Measurements from ENCODE around the gene MACROD1. TPM values are rescaled to one million over a fixed set of nuclear protein-coding genes. Genes with fewer than 3 reads are reported as not detected.

The MACROD1 gene
- total RNA-seq, 2 donors from 2014 or later = 24.7 to 65.4 TPM

DNA sequence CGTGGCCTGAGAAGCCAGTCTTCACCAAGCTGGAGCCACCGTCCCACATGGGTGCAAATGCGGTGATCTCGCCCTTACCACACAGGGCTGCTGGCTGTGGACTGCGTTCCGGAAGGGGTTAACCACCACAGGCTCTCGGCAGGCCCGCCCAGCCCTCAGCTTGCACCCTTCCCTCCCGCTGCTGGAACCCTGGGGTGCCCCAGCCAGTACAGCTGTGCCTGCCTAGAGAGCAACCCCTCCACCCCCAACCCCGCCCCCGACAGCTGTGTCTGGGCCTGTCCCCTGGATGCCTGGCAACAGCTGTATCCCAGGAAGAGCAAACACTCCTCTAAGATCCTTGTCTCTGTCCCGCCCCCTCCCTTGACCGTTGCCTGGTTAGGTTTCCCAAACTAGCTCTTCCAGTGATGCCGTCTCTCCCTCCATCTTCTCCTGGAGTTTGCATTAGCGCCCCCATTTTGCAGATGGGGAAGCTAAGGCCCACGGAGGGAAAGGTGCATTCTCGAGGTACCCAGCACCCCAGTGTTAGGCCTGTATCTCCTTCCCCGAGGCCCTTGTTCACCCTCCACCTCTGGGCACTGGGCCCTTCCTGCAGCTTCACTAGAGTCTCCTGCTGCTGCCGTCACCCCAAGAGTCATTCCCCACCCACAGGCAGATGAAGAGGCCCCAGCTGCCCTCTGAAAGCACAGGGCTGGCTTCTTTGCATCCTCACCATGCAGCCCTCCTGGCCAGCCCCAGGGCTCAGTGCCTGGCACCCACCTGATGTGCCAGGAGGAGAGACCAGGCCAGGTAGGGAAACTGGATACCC is 204.1 kb downstream of the MACROD1 start:
- H3K27me3 ChIP-seq = no peaks in the 10 kb centered on the region
- peak; percentile 41 for ATAC-seq
- H3K27ac ChIP-seq = no peak overlapping the region

DNA sequence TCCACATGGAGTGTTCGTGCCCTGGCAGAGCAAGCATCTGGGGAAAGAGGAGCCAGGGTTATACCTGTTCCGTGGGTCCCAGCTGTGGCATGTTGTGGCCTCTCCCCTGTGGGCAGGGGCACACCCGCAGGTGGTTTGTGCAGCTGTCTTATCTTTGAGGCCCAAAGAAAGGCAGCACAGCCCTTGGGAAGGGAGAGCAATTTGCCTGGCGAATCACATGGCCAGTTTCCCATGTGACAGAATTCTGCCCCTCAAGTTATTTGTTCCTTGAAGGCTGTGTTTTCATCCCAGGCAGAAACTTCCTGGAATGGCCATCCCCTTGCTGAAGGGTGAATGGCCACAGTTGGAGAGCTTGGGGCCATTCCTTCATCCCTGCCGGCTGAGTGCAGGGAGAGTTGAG is 207.9 kb downstream of the MACROD1 start:
- Histone ChIP-seq H3K27me3 (no peaks in the 10 kb centered on the region), H3K27ac (no peak overlapping the region), H3K4me3 (no peak overlapping the region), H3K36me3 (replicated peaks in 1 of 2; ENCODE audit: insufficient read depth in 1 of 2, low read depth in 2 of 2) (peaks cover 0 to 10% of the 10 kb centered on the region in 2 donors), H3K9me3 (no peaks in the 10 kb centered on the region), H3K4me1 (no peaks in the 10 kb centered on the region)
- intact Hi-C loops (cut with DNase I) = no loop called here
- TF ChIP-seq, protein P1, sequence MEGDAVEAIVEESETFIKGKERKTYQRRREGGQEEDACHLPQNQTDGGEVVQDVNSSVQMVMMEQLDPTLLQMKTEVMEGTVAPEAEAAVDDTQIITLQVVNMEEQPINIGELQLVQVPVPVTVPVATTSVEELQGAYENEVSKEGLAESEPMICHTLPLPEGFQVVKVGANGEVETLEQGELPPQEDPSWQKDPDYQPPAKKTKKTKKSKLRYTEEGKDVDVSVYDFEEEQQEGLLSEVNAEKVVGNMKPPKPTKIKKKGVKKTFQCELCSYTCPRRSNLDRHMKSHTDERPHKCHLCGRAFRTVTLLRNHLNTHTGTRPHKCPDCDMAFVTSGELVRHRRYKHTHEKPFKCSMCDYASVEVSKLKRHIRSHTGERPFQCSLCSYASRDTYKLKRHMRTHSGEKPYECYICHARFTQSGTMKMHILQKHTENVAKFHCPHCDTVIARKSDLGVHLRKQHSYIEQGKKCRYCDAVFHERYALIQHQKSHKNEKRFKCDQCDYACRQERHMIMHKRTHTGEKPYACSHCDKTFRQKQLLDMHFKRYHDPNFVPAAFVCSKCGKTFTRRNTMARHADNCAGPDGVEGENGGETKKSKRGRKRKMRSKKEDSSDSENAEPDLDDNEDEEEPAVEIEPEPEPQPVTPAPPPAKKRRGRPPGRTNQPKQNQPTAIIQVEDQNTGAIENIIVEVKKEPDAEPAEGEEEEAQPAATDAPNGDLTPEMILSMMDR (IDR thresholded peaks at IDR 0.05) = no peak
- TF ChIP-seq POLR2A (IDR thresholded peaks at IDR 0.05) = no peak
- ATAC-seq (no peak), DNase-seq (no peak)
- 71 to 79% methylated on average over 1 to 5 of the region's 5 CpGs for WGBS, 2 donors

More for the DNA sequence above, 204.1 kb downstream of the MACROD1 start:
- no peak for TF ChIP-seq POLR2A (IDR thresholded peaks at IDR 0.05)
- TF ChIP-seq, protein P1 (IDR thresholded peaks at IDR 0.05) = no peak
- Histone ChIP-seq H3K36me3 (replicated peaks in 1 of 2; ENCODE audit: insufficient read depth in 1 of 2, low read depth in 2 of 2) (no peaks in the 10 kb centered on the region), H3K4me1 (no peaks in the 10 kb centered on the region), H3K9me3 (no peaks in the 10 kb centered on the region), H3K4me3 (no peak overlapping the region)
- peak in 3 of 4 donors; percentile 38 to 60 (median 51) for DNase-seq
- WGBS, 2 donors = 31 to 32% methylated on average over 9 to 18 of the region's 19 CpGs
- intact Hi-C loops (cut with DNase I) = no loop called here

DNA sequence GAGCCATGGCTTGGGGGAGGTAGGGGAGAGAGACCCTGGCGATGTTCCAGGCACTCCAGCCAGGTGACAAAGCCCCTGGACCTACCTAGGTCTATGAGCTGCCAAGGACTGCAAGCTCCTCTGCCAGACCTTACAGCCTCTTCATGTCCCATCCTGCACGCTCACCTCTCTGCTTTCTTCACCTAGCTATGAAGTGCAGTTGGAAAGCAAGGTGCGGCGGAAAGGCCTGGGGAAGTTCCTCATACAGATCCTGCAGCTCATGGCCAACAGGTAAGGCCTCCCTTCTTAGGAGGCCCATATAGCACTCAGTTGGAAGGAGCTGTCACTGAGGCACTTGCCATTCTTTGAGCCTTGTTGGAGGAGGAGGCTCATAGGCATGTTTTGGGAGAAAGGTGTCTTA is 213.3 kb downstream of the MACROD1 start:
- Histone ChIP-seq H3K4me3 (no peak overlapping the region), H3K27ac (no peak overlapping the region), H3K36me3 (replicated peaks in 1 of 2; ENCODE audit: insufficient read depth in 1 of 2, low read depth in 2 of 2) (peaks cover 0 to 14% of the 10 kb centered on the region in 2 donors), H3K4me1 (no peaks in the 10 kb centered on the region), H3K9me3 (no peaks in the 10 kb centered on the region), H3K27me3 (no peaks in the 10 kb centered on the region)
- TF ChIP-seq, protein P1 (IDR thresholded peaks at IDR 0.05) = no peak
- TF ChIP-seq POLR2A (IDR thresholded peaks at IDR 0.05) = no peak
- ATAC-seq = no peak
- 96 to 97% methylated on average over 4 of the region's 4 CpGs for WGBS, 2 donors
- no peak for DNase-seq
- intact Hi-C loops (cut with DNase I) = no loop called here

DNA sequence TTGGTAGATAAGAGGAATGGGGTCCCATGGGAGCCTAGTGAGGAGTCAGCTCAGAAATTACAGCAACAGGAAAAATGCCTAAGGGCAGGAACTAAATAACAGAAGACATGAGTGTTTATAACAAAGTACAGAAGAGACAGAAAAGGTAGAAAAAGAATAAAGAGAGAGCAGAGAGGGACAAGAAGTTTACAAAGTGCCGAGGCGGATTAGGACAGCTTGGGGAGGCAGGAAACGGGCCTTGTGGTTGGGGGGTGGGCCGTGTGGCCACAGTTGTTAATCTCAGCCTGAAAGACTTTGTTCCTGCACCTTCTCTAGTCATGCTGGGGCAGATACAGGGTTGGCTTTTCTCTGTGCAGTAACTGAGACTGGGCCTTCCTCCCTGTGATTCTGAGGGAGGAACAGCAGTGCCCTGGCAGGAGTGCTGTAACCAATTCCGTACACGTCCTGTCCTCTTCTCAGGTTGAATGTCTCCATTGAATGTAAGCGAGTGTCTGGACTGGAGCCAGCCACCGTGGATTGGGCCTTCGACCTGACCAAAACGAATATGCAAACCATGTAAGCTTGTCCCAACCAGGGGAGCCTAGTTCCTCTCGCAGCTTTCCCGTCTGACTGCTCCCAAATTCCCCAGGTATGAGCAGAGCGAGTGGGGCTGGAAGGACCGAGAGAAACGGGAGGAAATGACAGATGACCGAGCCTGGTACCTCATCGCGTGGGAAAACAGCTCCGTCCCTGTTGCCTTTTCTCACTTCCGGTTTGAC is 214.0 kb downstream of the MACROD1 start:
- Histone ChIP-seq H3K27ac (no peak overlapping the region), H3K4me3 (no peak overlapping the region), H3K4me1 (no peaks in the 10 kb centered on the region), H3K36me3 (replicated peaks in 1 of 2; ENCODE audit: insufficient read depth in 1 of 2, low read depth in 2 of 2) (peaks cover 0 to 14% of the 10 kb centered on the region in 2 donors), H3K27me3 (no peaks in the 10 kb centered on the region), H3K9me3 (no peaks in the 10 kb centered on the region)
- DNase-seq (no peak), ATAC-seq (no peak)
- 81 to 89% methylated on average over 10 to 20 of the region's 20 CpGs for WGBS, 2 donors
- intact Hi-C loops (cut with DNase I) = no loop called here
- TF ChIP-seq, protein P1 (IDR thresholded peaks at IDR 0.05) = no peak
- TF ChIP-seq POLR2A (IDR thresholded peaks at IDR 0.05) = no peak

Small RNA genes within 50 kb of the gene (small RNA-seq; reads per million reads assigned to genes)
- not detected for gene RNU6-45P

Other genes starting within 250 kb of the MACROD1 start
- gene RCOR2, start 248.9 kb downstream of the MACROD1 start, total RNA-seq = under 1 TPM; 0.26 to 0.33 TPM
- 10 to 100 TPM; 14.3 to 21.8 TPM for gene NAA40, start 227.1 kb downstream of the MACROD1 start, total RNA-seq
- gene COX8A, start 191.5 kb downstream of the MACROD1 start, total RNA-seq = 100 to 1,000 TPM in 1 of 2 donors, 10 to 100 TPM in 1; 51.9 to 184 TPM
- gene OTUB1, start 179.7 kb downstream of the MACROD1 start, total RNA-seq = 10 to 100 TPM; 20.8 to 36.3 TPM
- gene FLRT1, start 130.2 kb downstream of the MACROD1 start, total RNA-seq = under 1 TPM in 1 of 2 donors, not detected in 1; 0.26 TPM
- 10 to 100 TPM; 35.8 to 63.6 TPM for gene STIP1, start 20.1 kb upstream of the MACROD1 start, total RNA-seq
- 1 to 10 TPM; 8.6 to 9.1 TPM for gene FERMT3, start 40.6 kb upstream of the MACROD1 start, total RNA-seq
- gene TRPT1, start 60.1 kb upstream of the MACROD1 start, total RNA-seq = 10 to 100 TPM; 56.3 to 75.2 TPM
- 10 to 100 TPM; 45.9 to 73.5 TPM for gene NUDT22, start 60.2 kb upstream of the MACROD1 start, total RNA-seq
- gene DNAJC4, start 64.4 kb upstream of the MACROD1 start, total RNA-seq = 10 to 100 TPM; 23.6 to 56.7 TPM
- 100 to 1,000 TPM in 1 of 2 donors, 10 to 100 TPM in 1; 32.4 to 108 TPM for gene VEGFB, start 68.5 kb upstream of the MACROD1 start, total RNA-seq
- 10 to 100 TPM; 42.0 to 92.6 TPM for gene FKBP2, start 75.0 kb upstream of the MACROD1 start, total RNA-seq
- 100 to 1,000 TPM in 1 of 2 donors, 10 to 100 TPM in 1; 87.7 to 112 TPM for gene PPP1R14B, start 80.8 kb upstream of the MACROD1 start, total RNA-seq
- 10 to 100 TPM; 13.8 to 14.5 TPM for gene PLCB3, start 85.4 kb upstream of the MACROD1 start, total RNA-seq
- gene BAD, start 118.6 kb upstream of the MACROD1 start, total RNA-seq = 10 to 100 TPM; 51.1 to 85.9 TPM
- gene GPR137, start 119.7 kb upstream of the MACROD1 start, total RNA-seq = 10 to 100 TPM in 1 of 2 donors, 1 to 10 TPM in 1; 4.4 to 19.4 TPM
- gene KCNK4, start 125.2 kb upstream of the MACROD1 start, total RNA-seq = not detected
- 1 to 10 TPM in 1 of 2 donors, not detected in 1; 2.3 TPM for gene CATSPERZ, start 134.2 kb upstream of the MACROD1 start, total RNA-seq
- 10 to 100 TPM; 51.7 to 63.8 TPM for gene ESRRA, start 139.4 kb upstream of the MACROD1 start, total RNA-seq
- 100 to 1,000 TPM; 170 to 223 TPM for gene TRMT112, start 151.4 kb upstream of the MACROD1 start, total RNA-seq
- gene PRDX5, start 152.0 kb upstream of the MACROD1 start, total RNA-seq = 100 to 1,000 TPM; 108 to 224 TPM
- gene CCDC88B, start 174.1 kb upstream of the MACROD1 start, total RNA-seq = 10 to 100 TPM in 1 of 2 donors, 1 to 10 TPM in 1; 8.8 to 16.2 TPM
- gene RPS6KA4, start 193.0 kb upstream of the MACROD1 start, total RNA-seq = 10 to 100 TPM; 13.0 to 22.7 TPM